HepG2 (cell line): ENCODE measurements around the gene ABCA2. TPM values are rescaled to one million over a fixed set of nuclear protein-coding genes. Genes with fewer than 3 reads are reported as not detected.
A peak's percentile ranks its signal among the peaks of the same experiment; 100 is the strongest.

Source experiments
- AFF4 ChIP-seq: sonication (generic); formaldehyde crosslinking; IDR thresholded peaks from 2 replicates; pipeline ENCODE4 v1.4.0; 2020; ENCODE audit warnings: missing genetic modification reagents
- ARID3A ChIP-seq: IDR thresholded peaks from 2 replicates; pipeline ENCODE4 v1.6.1; 2012; ENCODE audit warnings: low read depth, low read length, improper control_type of control experiment
- CBX1 ChIP-seq: IDR thresholded peaks from one replicate; pipeline ENCODE4 v1.6.1; 2016; ENCODE audit warnings: antibody characterized with exemption, low read depth
- ISX ChIP-seq: sonication (generic); formaldehyde crosslinking; conservative IDR thresholded peaks from 2 replicates; pipeline ENCODE4 v1.5.0; 2020; ENCODE audit warnings: missing genetic modification reagents
- NFKB2 ChIP-seq: sonication (generic); formaldehyde crosslinking; IDR thresholded peaks from 2 replicates; pipeline ENCODE4 v1.4.0; 2020; ENCODE audit warnings: missing genetic modification reagents, borderline replicate concordance
- NFKBIZ ChIP-seq: IDR thresholded peaks from 2 replicates; pipeline ENCODE4 v1.6.1; 2018; ENCODE audit warnings: missing genetic modification reagents, missing compliant biosample characterization
- PREB ChIP-seq: sonication (generic); formaldehyde crosslinking; IDR thresholded peaks from 2 replicates; pipeline ENCODE4 v1.4.0; 2020; ENCODE audit warnings: missing genetic modification reagents
- SOX13 ChIP-seq, 3 experiments: fragments of 450-650 bp in 1 of 3; sonication (generic) in 1 of 3; formaldehyde crosslinking in 1 of 3; IDR thresholded peaks in 2 of 3; conservative IDR thresholded peaks in 1 of 3; 2 replicates each; pipeline versions ENCODE4 v1.5.0 to v1.6.1; 2016 to 2020; ENCODE audit warnings: antibody characterized with exemption in 1 of 3, mild to moderate bottlenecking in 1 of 3, missing compliant biosample characterization in 1 of 3, missing genetic modification reagents in 1 of 3, moderate library complexity in 1 of 3
- TMF1 ChIP-seq: sonication (generic); formaldehyde crosslinking; IDR thresholded peaks from 2 replicates; pipeline ENCODE4 v1.8.1; 2022; ENCODE audit warnings: low read depth, missing genetic modification reagents
- YEATS2 ChIP-seq: sonication (generic); formaldehyde crosslinking; IDR thresholded peaks from 2 replicates; pipeline ENCODE4 v1.4.0; 2020; ENCODE audit warnings: missing genetic modification reagents, borderline replicate concordance
- ZBTB7B ChIP-seq: sonication (generic); formaldehyde crosslinking; IDR thresholded peaks from 2 replicates; pipeline ENCODE4 v1.4.0; 2020; ENCODE audit warnings: missing genetic modification reagents
- ZKSCAN1 ChIP-seq: fragments of 150-350 bp; IDR thresholded peaks from 2 replicates; pipeline ENCODE4 v1.6.1; 2014; ENCODE audit warnings: low read length
- ZKSCAN8 ChIP-seq: IDR thresholded peaks from 2 replicates; pipeline ENCODE4 v1.6.1; 2016; ENCODE audit warnings: borderline replicate concordance, missing genetic modification reagents, missing compliant biosample characterization
- ZNF431 ChIP-seq: sonication (generic); formaldehyde crosslinking; IDR thresholded peaks from 2 replicates; pipeline ENCODE4 v1.9.0; 2022; ENCODE audit warnings: missing genetic modification reagents, low read depth, mild to moderate bottlenecking, borderline replicate concordance
- ZNF484 ChIP-seq: sonication (generic); formaldehyde crosslinking; IDR thresholded peaks from 2 replicates; pipeline ENCODE4 v1.5.1; 2020; ENCODE audit warnings: mild to moderate bottlenecking, low read depth, missing genetic modification reagents, borderline replicate concordance
- ZNF543 ChIP-seq: sonication (generic); formaldehyde crosslinking; IDR thresholded peaks from 2 replicates; pipeline ENCODE4 v1.4.0; 2020; ENCODE audit warnings: mild to moderate bottlenecking, missing genetic modification reagents
- ZNF552 ChIP-seq: sonication (generic); formaldehyde crosslinking; IDR thresholded peaks from 2 replicates; pipeline ENCODE4 v1.9.0; 2022; ENCODE audit warnings: missing genetic modification reagents, mild to moderate bottlenecking, borderline replicate concordance
- ZNF563 ChIP-seq: sonication (generic); formaldehyde crosslinking; IDR thresholded peaks from 2 replicates; pipeline ENCODE4 v1.8.0; 2022; ENCODE audit warnings: mild to moderate bottlenecking, moderate library complexity, missing genetic modification reagents
- ZNF569 ChIP-seq: sonication (generic); formaldehyde crosslinking; IDR thresholded peaks from 2 replicates; pipeline ENCODE4 v1.5.0; 2020; ENCODE audit warnings: mild to moderate bottlenecking, missing genetic modification reagents, moderate library complexity, borderline replicate concordance
- ZNF777 ChIP-seq: sonication (generic); formaldehyde crosslinking; IDR thresholded peaks from 2 replicates; pipeline ENCODE4 v1.4.0; 2020; ENCODE audit warnings: missing genetic modification reagents
- ZSCAN25 ChIP-seq: sonication (generic); formaldehyde crosslinking; IDR thresholded peaks from 2 replicates; pipeline ENCODE4 v1.8.0; 2022; ENCODE audit warnings: mild to moderate bottlenecking, missing genetic modification reagents
- polyA plus RNA-seq, 8 experiments: library from polyadenylated mRNA; depleted of rRNA in 3 of 8; stranded (reverse) in 7 of 8; unstranded in 1 of 8; fragments of >200 nt; fragmentation: Illumina TruSeq in 4 of 8; extraction: Trizol in 4 of 8; gene quantifications; 2 replicates each; pipeline versions ENCODE4 v1.2.1 to v1.2.3, GENCODE V29; 2011 to 2016; ENCODE audit warnings: low read depth in 4 of 8, missing spikeins in 1 of 8, mixed read lengths in 1 of 8; ENCODE audit not compliant: insufficient read depth in 1 of 8
- total RNA-seq, 5 experiments: library from RNA; depleted of rRNA; stranded (reverse); fragments of >200 nt; fragmentation: Illumina TruSeq; extraction: Trizol; gene quantifications; 2 replicates each; pipeline ENCODE4 v1.2.3, GENCODE V29; 2016; ENCODE audit warnings: low read depth in 1 of 5

The ABCA2 gene
- total and polyA plus RNA-seq, 2 of the 13 experiments (the other 11 are each of a cell fraction or from before 2014, with no cell fraction given): 2.9 to 19.2 TPM

GRCh38 chr9:137028263-137029057 is 423 bp upstream of the ABCA2 start (continued):
- no peak for TF ChIP-seq AFF4 (CRISPR knock-in tag)
- no peak for TF ChIP-seq CBX1
- TF ChIP-seq ZNF543 (CRISPR knock-in tag): no peak
- TF ChIP-seq ISX (CRISPR knock-in tag): no peak
- peak; percentile 29; the same call in 1 of the 2 replicates for TF ChIP-seq ZNF777
- no peak for TF ChIP-seq YEATS2
- no peak for TF ChIP-seq ZNF552
- peak; percentile 52; the same call in 1 of the 2 replicates for TF ChIP-seq ZBTB7B (CRISPR knock-in tag)
- TF ChIP-seq ZNF484 (CRISPR knock-in tag): no peak
- TF ChIP-seq ZKSCAN8 (CRISPR knock-in tag): no peak
- TF ChIP-seq ZNF431 (CRISPR knock-in tag): no peak
- TF ChIP-seq ZSCAN25: no peak
- no peak for TF ChIP-seq ARID3A
- peak; percentile 78; the same call in 1 of the 2 replicates for TF ChIP-seq ZNF563 (CRISPR knock-in tag)
- no peak for TF ChIP-seq TMF1 (CRISPR knock-in tag)
- TF ChIP-seq NFKB2: no peak
- no peak for TF ChIP-seq PREB (CRISPR knock-in tag)
- no peak for TF ChIP-seq ZKSCAN1
- TF ChIP-seq NFKBIZ: no peak
- TF ChIP-seq SOX13 (IDR thresholded peaks at IDR 0.05): no peak
- TF ChIP-seq SOX13 (CRISPR knock-in tag; conservative IDR thresholded peaks at IDR 0.05 in 1 of 2, IDR thresholded peaks at IDR 0.05 in 1 of 2): no peak
- TF ChIP-seq ZNF569 (CRISPR knock-in tag): no peak
